Measurements from ENCODE around the gene ABCG1.

The ABCG1 gene

GRCh38 chr21:42278451-42279149, 59.7 kb downstream of the ABCG1 start:
- no peak overlapping the region for H3K27ac ChIP-seq
- DNase-seq (ENCODE audit: low spot score) = no peak
- POLR2A ChIA-PET (ENCODE audit: low non-redundant PET) = no interaction called here
- CTCF ChIA-PET = interaction anchor here (0.6 to 0.7 kb wide), 3 partner anchors 161 to 279 kb away, joined by 3 to 4 read pairs (median 3); no protein-coding TSS in a partner anchor
- no peak for TF ChIP-seq CTCF (conservative IDR thresholded peaks at IDR 0.05; ENCODE audit: low read depth)

GRCh38 chr21:42279341-42279871, 60.5 kb downstream of the ABCG1 start:
- CTCF ChIA-PET = interaction anchor here (0.7 kb wide), 2 partner anchors 160 to 162 kb away, joined by 3 to 4 read pairs; no protein-coding TSS in a partner anchor
- no peak for DNase-seq (ENCODE audit: low spot score)
- H3K27ac ChIP-seq = no peak overlapping the region
- POLR2A ChIA-PET (ENCODE audit: low non-redundant PET) = no interaction called here
- TF ChIP-seq CTCF (conservative IDR thresholded peaks at IDR 0.05; ENCODE audit: low read depth) = no peak

GRCh38 chr21:42279888-42280287, 60.9 kb downstream of the ABCG1 start:
- no peak overlapping the region for H3K27ac ChIP-seq
- TF ChIP-seq CTCF (conservative IDR thresholded peaks at IDR 0.05; ENCODE audit: low read depth) = no peak
- CTCF ChIA-PET = no interaction called here
- POLR2A ChIA-PET (ENCODE audit: low non-redundant PET) = no interaction called here
- DNase-seq (ENCODE audit: low spot score) = no peak

- DNase-seq (ENCODE audit: low spot score) = no peak
- no peak overlapping the region for H3K27ac ChIP-seq
- no peak for TF ChIP-seq CTCF (conservative IDR thresholded peaks at IDR 0.05; ENCODE audit: low read depth)
- ChIA-PET CTCF (no interaction called here), POLR2A (ENCODE audit: low non-redundant PET) (no interaction called here)
Measured at GRCh38 chr21:42280356-42281180, 61.6 kb downstream of the ABCG1 start.

GRCh38 chr21:42281181-42281680, 62.3 kb downstream of the ABCG1 start:
- no peak overlapping the region for H3K27ac ChIP-seq
- TF ChIP-seq CTCF (conservative IDR thresholded peaks at IDR 0.05; ENCODE audit: low read depth) = no peak
- POLR2A ChIA-PET (ENCODE audit: low non-redundant PET) = no interaction called here
- CTCF ChIA-PET = no interaction called here
- DNase-seq (ENCODE audit: low spot score) = no peak

- POLR2A ChIA-PET (ENCODE audit: low non-redundant PET) = no interaction called here
Measured at GRCh38 chr21:42282021-42282420, 63.1 kb downstream of the ABCG1 start.

More at GRCh38 chr21:42282021-42282420, 63.1 kb downstream of the ABCG1 start:
- DNase-seq (ENCODE audit: low spot score) = no peak
- H3K27ac ChIP-seq = no peak overlapping the region
- TF ChIP-seq CTCF (conservative IDR thresholded peaks at IDR 0.05; ENCODE audit: low read depth) = no peak
- CTCF ChIA-PET = no interaction called here

Data from RWPE1 (cell line).